Right lobe of liver (tissue), 6 donors: ENCODE measurements around the gene ZFP42. TPM values are rescaled to one million over a fixed set of nuclear protein-coding genes. Genes with fewer than 3 reads are reported as not detected.

Experiments used
- ATAC-seq, 4 donors: fragments of 200-7000 bp; cut with Tn5 transposase; one replicate each; pipeline ENCODE4 v1.9.1; 2020; ENCODE audit warnings: mild to moderate bottlenecking in 4 of 4, moderate library complexity in 4 of 4
- DNase-seq, 3 donors: peaks; one replicate each; pipeline ENCODE4 v3.0.0-alpha.2; 2020
- H3K27ac ChIP-seq, 3 donors: fragments of 200-600 bp; one replicate each; pipeline ENCODE4 v1.8.0; 2022
- H3K27me3 ChIP-seq, 2 donors: fragments of 200-600 bp; one replicate each; pipeline ENCODE4 v1.8.0; 2022
- H3K36me3 ChIP-seq, 4 donors: fragments of 200-600 bp; sonication (generic) in 1 of 4; one replicate each; pipeline versions ENCODE4 v1.5.1 to v1.8.0; 2017 to 2022; ENCODE audit warnings: control low read depth in 1 of 4
- H3K4me1 ChIP-seq, 4 donors: fragments of 200-600 bp; sonication (generic) in 1 of 4; one replicate each; pipeline versions ENCODE4 v1.5.1 to v1.8.0; 2017 to 2022; ENCODE audit warnings: control low read depth in 1 of 4
- H3K4me3 ChIP-seq, 3 donors: fragments of 200-600 bp; one replicate each; pipeline ENCODE4 v1.8.0; 2022
- H3K9me3 ChIP-seq, 4 donors: fragments of 200-600 bp; sonication (generic) in 1 of 4; one replicate each; pipeline versions ENCODE4 v1.5.1 to v1.8.0; 2017 to 2022; ENCODE audit warnings: control low read depth in 1 of 4
- POLR2A ChIP-seq: fragments of 450-650 bp; IDR thresholded peaks from one replicate; pipeline ENCODE4 v1.6.1; 2017; ENCODE audit warnings: antibody characterized with exemption, mild to moderate bottlenecking
- WGBS: methylation state at CpG from one replicate; pipeline ENCODE4 v1.1.6; 2018; ENCODE audit warnings: low coverage, low lambda C conversion rate; ENCODE audit not compliant: insufficient coverage; ENCODE audit errors: missing lambda C conversion rate; 5-methylcytosine and 5-hydroxymethylcytosine counted together
- intact Hi-C, 2 donors: fragments of 100-400 bp; cut with DNase I; formaldehyde crosslinking; loops; one replicate each; pipeline versions ENCODE4 v1.11.2 to v1.14.1; 2022
- total RNA-seq, 6 experiments: library from RNA; depleted of rRNA in 2 of 6; stranded (reverse); fragments of >200 nt in 2 of 6; fragmentation: NEBNext Ultra II Directional in 3 of 6; extraction: Animal tissue kit (Norgen Biotek cat#: 25700) in 3 of 6; gene quantifications; one replicate each; pipeline versions ENCODE4 v1.1.0 to v1.2.4, GENCODE V29; 2016 to 2023
- TF ChIP-seq, protein P1 (sequence below), 4 donors: fragments of 200-600 bp in 3 of 4; fragments of 450-650 bp in 1 of 4; IDR thresholded peaks; one replicate each; pipeline versions ENCODE4 v1.5.1 to v1.8.0; 2016 to 2022; ENCODE audit warnings: antibody characterized with exemption in 4 of 4, mild to moderate bottlenecking in 2 of 4
- donor health status: DM: no; HTN: yes; CAD: no.
- donor health status: DM: no; HTN: no; CAD: no.
- donor health status: DM: no; HTN: no; CAD: no.
- donor health status: DM: no; HTN: yes; CAD: no.
- donor health status: DM: no; HTN: yes; CAD: no.

ZFP42 gene
- total RNA-seq, 6 experiments from 2014 or later, result not detected

- DNase-seq (no peak), ATAC-seq (no peak)
- Histone ChIP-seq H3K36me3 (no peaks in the 10 kb centered on the region), H3K27me3 (no peaks in the 10 kb centered on the region), H3K9me3 (no peaks in the 10 kb centered on the region), H3K4me1 (no peaks in the 10 kb centered on the region), H3K27ac (no peak overlapping the region), H3K4me3 (no peak overlapping the region)
- intact Hi-C loops, result no loop called here
- 5% methylated on average over 12 of the region's 12 CpGs for WGBS
- TF ChIP-seq, protein P1, sequence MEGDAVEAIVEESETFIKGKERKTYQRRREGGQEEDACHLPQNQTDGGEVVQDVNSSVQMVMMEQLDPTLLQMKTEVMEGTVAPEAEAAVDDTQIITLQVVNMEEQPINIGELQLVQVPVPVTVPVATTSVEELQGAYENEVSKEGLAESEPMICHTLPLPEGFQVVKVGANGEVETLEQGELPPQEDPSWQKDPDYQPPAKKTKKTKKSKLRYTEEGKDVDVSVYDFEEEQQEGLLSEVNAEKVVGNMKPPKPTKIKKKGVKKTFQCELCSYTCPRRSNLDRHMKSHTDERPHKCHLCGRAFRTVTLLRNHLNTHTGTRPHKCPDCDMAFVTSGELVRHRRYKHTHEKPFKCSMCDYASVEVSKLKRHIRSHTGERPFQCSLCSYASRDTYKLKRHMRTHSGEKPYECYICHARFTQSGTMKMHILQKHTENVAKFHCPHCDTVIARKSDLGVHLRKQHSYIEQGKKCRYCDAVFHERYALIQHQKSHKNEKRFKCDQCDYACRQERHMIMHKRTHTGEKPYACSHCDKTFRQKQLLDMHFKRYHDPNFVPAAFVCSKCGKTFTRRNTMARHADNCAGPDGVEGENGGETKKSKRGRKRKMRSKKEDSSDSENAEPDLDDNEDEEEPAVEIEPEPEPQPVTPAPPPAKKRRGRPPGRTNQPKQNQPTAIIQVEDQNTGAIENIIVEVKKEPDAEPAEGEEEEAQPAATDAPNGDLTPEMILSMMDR (IDR thresholded peaks at IDR 0.05), result no peak
- TF ChIP-seq POLR2A, result no peak
Measured at GRCh38 chr4:188032170-188032569, 36.6 kb downstream of the ZFP42 start.

- intact Hi-C loops, result no loop called here
- Histone ChIP-seq H3K27me3 (no peaks in the 10 kb centered on the region), H3K4me3 (no peak overlapping the region), H3K9me3 (no peaks in the 10 kb centered on the region), H3K27ac (no peak overlapping the region), H3K4me1 (no peaks in the 10 kb centered on the region), H3K36me3 (no peaks in the 10 kb centered on the region)
- DNase-seq, result no peak
- TF ChIP-seq, protein P1 (IDR thresholded peaks at IDR 0.05), result no peak
- no peak for TF ChIP-seq POLR2A
- ATAC-seq, result no peak
- 24% methylated on average over 16 of the region's 16 CpGs for WGBS
Measured at GRCh38 chr4:188032583-188032982, 37.0 kb downstream of the ZFP42 start.

DNA sequence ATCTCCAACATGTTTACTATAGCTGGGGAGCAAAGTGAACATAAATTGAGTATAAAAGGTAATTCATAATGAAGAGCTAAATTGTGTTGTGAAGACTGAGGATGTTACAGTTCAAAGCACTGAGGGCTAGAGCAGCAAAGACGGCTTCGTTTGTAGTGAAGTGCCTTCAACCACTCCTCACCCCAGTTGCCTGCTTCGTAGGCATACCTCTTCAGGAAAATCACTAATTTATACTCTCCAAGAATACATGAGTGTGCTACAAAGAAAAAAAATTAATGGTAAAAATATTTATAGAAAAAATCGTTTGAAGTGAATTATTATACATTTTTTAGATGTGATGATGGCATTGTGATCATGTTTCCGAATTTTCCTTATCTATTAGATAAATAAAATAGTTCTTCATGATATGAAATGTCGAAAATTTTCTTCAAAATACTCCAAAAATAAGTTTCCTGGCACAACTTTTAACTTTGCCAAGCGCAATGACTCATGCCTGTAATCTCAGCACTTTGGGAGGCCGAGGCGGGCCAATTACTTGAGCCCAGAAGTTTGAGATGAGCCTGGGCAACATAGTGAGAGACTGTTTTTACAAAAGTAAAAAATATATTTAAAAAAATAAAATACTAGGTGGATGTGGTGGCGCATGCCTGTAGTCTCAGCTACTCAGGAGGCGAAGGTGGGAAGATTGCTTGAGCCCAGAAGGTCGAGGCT lies 41.6 kb downstream of the ZFP42 start:
- intact Hi-C loops, result no loop called here
- 49% methylated on average over 12 of the region's 12 CpGs for WGBS

DNA sequence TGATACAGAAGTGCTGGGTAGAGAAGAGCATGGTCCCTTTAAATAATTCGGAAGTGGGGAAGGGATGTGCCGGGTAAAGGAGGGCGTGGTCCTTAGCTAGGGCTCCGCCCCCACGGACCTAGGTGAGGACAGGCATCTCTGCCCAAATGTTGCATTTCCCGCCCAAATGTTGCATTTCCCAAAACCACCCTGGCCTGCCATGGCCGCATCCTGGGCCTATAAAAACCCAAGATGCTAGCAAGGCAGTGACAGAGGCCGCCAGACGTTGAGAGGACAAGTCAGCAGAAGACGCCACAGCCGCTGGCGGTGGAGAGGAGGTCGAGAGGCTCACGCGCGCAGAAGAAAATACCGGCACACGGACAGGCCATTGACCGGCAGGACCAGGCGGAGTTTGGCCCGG lies 46.1 kb downstream of the ZFP42 start:
- ATAC-seq (no peak), DNase-seq (no peak)
- Histone ChIP-seq H3K4me3 (no peak overlapping the region), H3K36me3 (no peaks in the 10 kb centered on the region), H3K9me3 (no peaks in the 10 kb centered on the region), H3K27me3 (no peaks in the 10 kb centered on the region), H3K27ac (no peak overlapping the region), H3K4me1 (no peaks in the 10 kb centered on the region)
- intact Hi-C loops, result no loop called here
- TF ChIP-seq POLR2A, result no peak
- TF ChIP-seq, protein P1 (IDR thresholded peaks at IDR 0.05), result no peak
- 58% methylated on average over 16 of the region's 21 CpGs for WGBS

More for the DNA sequence above, 41.6 kb downstream of the ZFP42 start:
- DNase-seq (no peak), ATAC-seq (no peak)
- no peak for TF ChIP-seq POLR2A
- Histone ChIP-seq H3K9me3 (no peaks in the 10 kb centered on the region), H3K4me3 (no peak overlapping the region), H3K27ac (no peak overlapping the region), H3K36me3 (no peaks in the 10 kb centered on the region), H3K27me3 (no peaks in the 10 kb centered on the region), H3K4me1 (no peaks in the 10 kb centered on the region)

DNA sequence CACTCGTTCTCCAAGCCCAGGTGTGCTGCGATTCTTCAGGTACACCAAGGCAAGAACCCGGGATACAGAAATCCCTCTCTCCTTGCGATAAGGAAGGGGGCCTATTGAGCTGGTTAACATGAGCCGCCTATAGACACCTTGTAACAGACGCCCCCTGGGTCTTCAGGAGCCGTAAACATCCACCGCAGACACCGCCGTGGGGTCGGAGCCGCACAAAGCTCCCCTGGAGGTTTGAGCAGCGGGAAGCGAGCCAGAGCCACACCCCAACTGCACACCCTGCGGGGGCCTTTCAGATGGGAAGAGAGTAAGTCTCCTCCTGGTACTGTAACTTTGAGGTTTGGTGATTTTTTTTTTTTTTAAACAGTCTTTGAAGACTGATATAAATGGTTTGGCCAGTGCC lies 46.6 kb downstream of the ZFP42 start:
- ATAC-seq (no peak), DNase-seq (no peak)
- Histone ChIP-seq H3K9me3 (no peaks in the 10 kb centered on the region), H3K4me3 (no peak overlapping the region), H3K4me1 (no peaks in the 10 kb centered on the region), H3K27ac (no peak overlapping the region), H3K27me3 (no peaks in the 10 kb centered on the region), H3K36me3 (no peaks in the 10 kb centered on the region)
- intact Hi-C loops, result no loop called here
- 48% methylated on average over 12 of the region's 15 CpGs for WGBS
- TF ChIP-seq, protein P1 (IDR thresholded peaks at IDR 0.05), result no peak
- no peak for TF ChIP-seq POLR2A
